ENCODE measurements around the gene MTAP.

MTAP gene

DNA sequence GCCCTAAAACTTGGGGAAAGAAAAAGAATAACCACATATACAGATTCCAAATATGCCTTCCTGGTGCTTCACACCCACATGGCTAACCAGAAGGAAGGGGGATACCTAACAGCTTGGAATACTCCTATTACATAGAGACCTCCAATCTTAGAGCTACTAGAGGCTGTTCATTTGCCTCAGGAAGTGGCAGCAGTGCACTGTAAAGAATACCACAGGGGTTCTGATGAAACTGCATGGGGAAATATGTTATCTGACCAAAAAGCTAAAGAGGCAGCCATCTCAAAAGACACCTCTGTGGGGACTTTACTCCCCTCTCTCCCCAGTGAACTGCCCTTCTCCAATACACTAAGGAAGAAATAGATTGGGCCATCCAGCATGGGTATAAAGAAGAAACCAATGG lies 125.3 kb downstream of the MTAP start:
- H3K18ac ChIP-seq (ENCODE audit: low read length): no peak overlapping the region
- no peaks in the 10 kb centered on the region for H3K79me1 ChIP-seq (ENCODE audit: low read length)
- DNase-seq: no peak
- no peak overlapping the region for H2BK5ac ChIP-seq (ENCODE audit: low read length)
- H3K27me3 ChIP-seq (ENCODE audit: insufficient read depth, low read length, poor library complexity): no peaks in the 10 kb centered on the region
- no peak overlapping the region for H4K5ac ChIP-seq (ENCODE audit: low read length)
- H3K27ac ChIP-seq (ENCODE audit: low read depth, low read length): no peak overlapping the region
- no peak overlapping the region for H3K9ac ChIP-seq (ENCODE audit: low read length)
- no peak overlapping the region for H2BK120ac ChIP-seq (ENCODE audit: low read depth, low read length)
- H3K4me1 ChIP-seq (ENCODE audit: control insufficient read depth, low read depth, low read length): no peaks in the 10 kb centered on the region
- no peak overlapping the region for H3K56ac ChIP-seq (ENCODE audit: low read length)
- no peak overlapping the region for H3K4me2 ChIP-seq (ENCODE audit: low read length)
- no peaks in the 10 kb centered on the region for H3K79me2 ChIP-seq (ENCODE audit: control insufficient read depth, insufficient read depth, low read length)
- no peak overlapping the region for H2BK15ac ChIP-seq (replicated peaks; ENCODE audit: low read depth)
- no peak overlapping the region for H3K4ac ChIP-seq (ENCODE audit: low read depth, low read length)
- no peak overlapping the region for H4K8ac ChIP-seq (ENCODE audit: low read depth, low read length)
- H3K23ac ChIP-seq (ENCODE audit: low read length): no peak overlapping the region
- no peaks in the 10 kb centered on the region for H3K36me3 ChIP-seq (ENCODE audit: control insufficient read depth, insufficient read depth, low read length)
- no peak overlapping the region for H3K4me3 ChIP-seq (ENCODE audit: low read length)
- no peak overlapping the region for H2AK5ac ChIP-seq (ENCODE audit: low read length)

DNA sequence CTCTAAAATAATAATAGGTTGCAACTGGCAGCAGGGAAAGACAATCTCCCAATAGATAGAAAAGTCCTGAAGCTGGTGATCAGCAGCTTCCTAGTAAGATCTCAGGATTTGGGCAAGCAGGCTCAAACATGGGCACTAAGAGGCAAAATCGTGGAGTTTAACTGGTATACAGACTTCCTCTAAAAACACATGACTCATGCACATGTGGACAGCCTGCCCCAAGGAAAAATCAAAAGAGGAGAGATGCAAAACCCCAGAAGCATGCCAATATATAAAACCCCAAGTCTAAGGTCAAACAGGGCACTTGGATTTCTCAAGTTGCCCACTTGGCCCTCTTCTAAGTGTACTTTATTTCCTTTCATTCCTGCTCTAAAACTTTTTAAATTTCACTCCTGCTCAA lies 129.0 kb downstream of the MTAP start:
- no peaks in the 10 kb centered on the region for H3K79me1 ChIP-seq (ENCODE audit: low read length)
- no peak overlapping the region for H2BK5ac ChIP-seq (ENCODE audit: low read length)
- no peak overlapping the region for H3K4ac ChIP-seq (ENCODE audit: low read depth, low read length)
- H3K36me3 ChIP-seq (ENCODE audit: control insufficient read depth, insufficient read depth, low read length): no peaks in the 10 kb centered on the region
- H3K18ac ChIP-seq (ENCODE audit: low read length): no peak overlapping the region
- H4K8ac ChIP-seq (ENCODE audit: low read depth, low read length): no peak overlapping the region
- H3K9ac ChIP-seq (ENCODE audit: low read length): no peak overlapping the region
- H3K23ac ChIP-seq (ENCODE audit: low read length): no peak overlapping the region
- H3K56ac ChIP-seq (ENCODE audit: low read length): no peak overlapping the region
- H3K27me3 ChIP-seq (ENCODE audit: insufficient read depth, low read length, poor library complexity): no peaks in the 10 kb centered on the region
- no peak overlapping the region for H3K4me2 ChIP-seq (ENCODE audit: low read length)
- no peak overlapping the region for H2BK120ac ChIP-seq (ENCODE audit: low read depth, low read length)
- DNase-seq: no peak
- no peak overlapping the region for H3K27ac ChIP-seq (ENCODE audit: low read depth, low read length)
- WGBS (ENCODE audit: extremely low coverage, insufficient coverage, low lambda C conversion rate): no CpG with 5 or more reads among the region's 1 CpG
- no peak overlapping the region for H2AK5ac ChIP-seq (ENCODE audit: low read length)
- peaks cover 2% of the 10 kb centered on the region for H3K4me1 ChIP-seq (ENCODE audit: control insufficient read depth, low read depth, low read length)
- no peak overlapping the region for H4K5ac ChIP-seq (ENCODE audit: low read length)
- H2BK15ac ChIP-seq (replicated peaks; ENCODE audit: low read depth): no peak overlapping the region
- H3K79me2 ChIP-seq (ENCODE audit: control insufficient read depth, insufficient read depth, low read length): no peaks in the 10 kb centered on the region
- no peak overlapping the region for H3K4me3 ChIP-seq (ENCODE audit: low read length)

DNA sequence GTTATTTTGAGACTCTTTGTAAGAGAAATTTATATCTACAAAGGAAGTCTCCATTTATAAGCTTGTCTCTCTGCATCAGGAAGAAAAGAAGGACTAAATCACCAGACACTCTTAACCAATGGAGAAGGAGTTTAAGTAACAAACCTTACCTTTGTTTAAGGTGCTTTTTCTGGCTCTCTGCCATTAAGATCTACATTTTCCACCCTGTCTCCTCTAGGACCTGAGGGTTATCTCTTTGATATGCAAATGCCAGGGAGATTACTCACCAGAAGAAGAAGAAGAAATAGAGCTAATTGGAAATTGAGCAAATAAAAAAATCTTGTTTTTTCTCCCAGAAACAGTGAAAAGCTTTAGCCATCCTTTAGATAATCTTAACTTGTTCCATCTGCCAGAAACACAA lies 130.8 kb downstream of the MTAP start:
- H3K79me2 ChIP-seq (ENCODE audit: control insufficient read depth, insufficient read depth, low read length): no peaks in the 10 kb centered on the region

DNA sequence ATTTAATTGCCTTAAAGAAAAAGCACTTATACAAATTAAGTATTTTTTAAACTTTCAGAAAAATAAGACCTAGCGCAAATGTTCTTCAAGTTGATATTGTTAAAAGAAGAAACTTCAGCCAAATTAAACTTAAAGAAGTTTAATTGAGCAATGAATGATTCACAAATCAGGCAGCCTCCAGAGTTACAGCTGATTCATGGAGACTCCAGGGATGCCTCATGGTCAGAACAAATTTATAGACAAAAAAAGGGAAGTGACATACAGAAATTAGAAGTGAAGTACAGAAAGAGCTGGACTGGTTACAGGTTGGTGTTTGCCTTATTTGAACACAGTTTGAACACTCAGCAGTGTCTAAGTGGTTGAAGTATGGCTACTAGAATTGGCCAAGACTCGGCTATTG lies 131.4 kb downstream of the MTAP start:
- no peak overlapping the region for H3K4ac ChIP-seq (ENCODE audit: low read depth, low read length)
- no peak overlapping the region for H2BK5ac ChIP-seq (ENCODE audit: low read length)
- H4K8ac ChIP-seq (ENCODE audit: low read depth, low read length): no peak overlapping the region
- H3K27ac ChIP-seq (ENCODE audit: low read depth, low read length): no peak overlapping the region
- DNase-seq: no peak
- no peak overlapping the region for H3K23ac ChIP-seq (ENCODE audit: low read length)
- H3K36me3 ChIP-seq (ENCODE audit: control insufficient read depth, insufficient read depth, low read length): no peaks in the 10 kb centered on the region
- H3K4me2 ChIP-seq (ENCODE audit: low read length): no peak overlapping the region
- no peak overlapping the region for H3K18ac ChIP-seq (ENCODE audit: low read length)
- H2BK15ac ChIP-seq (replicated peaks; ENCODE audit: low read depth): no peak overlapping the region
- no peak overlapping the region for H3K56ac ChIP-seq (ENCODE audit: low read length)
- no peaks in the 10 kb centered on the region for H3K27me3 ChIP-seq (ENCODE audit: insufficient read depth, low read length, poor library complexity)
- no peak overlapping the region for H2AK5ac ChIP-seq (ENCODE audit: low read length)
- H3K9ac ChIP-seq (ENCODE audit: low read length): no peak overlapping the region
- H3K79me2 ChIP-seq (ENCODE audit: control insufficient read depth, insufficient read depth, low read length): no peaks in the 10 kb centered on the region
- H4K5ac ChIP-seq (ENCODE audit: low read length): no peak overlapping the region
- H3K79me1 ChIP-seq (ENCODE audit: low read length): no peaks in the 10 kb centered on the region
- WGBS (ENCODE audit: extremely low coverage, insufficient coverage, low lambda C conversion rate): no CpG with 5 or more reads among the region's 2 CpGs
- no peak overlapping the region for H3K4me3 ChIP-seq (ENCODE audit: low read length)
- no peak overlapping the region for H2BK120ac ChIP-seq (ENCODE audit: low read depth, low read length)
- H3K4me1 ChIP-seq (ENCODE audit: control insufficient read depth, low read depth, low read length): peaks cover 2% of the 10 kb centered on the region

More for the DNA sequence above, 130.8 kb downstream of the MTAP start:
- no peaks in the 10 kb centered on the region for H3K27me3 ChIP-seq (ENCODE audit: insufficient read depth, low read length, poor library complexity)
- no peak overlapping the region for H3K23ac ChIP-seq (ENCODE audit: low read length)
- H3K18ac ChIP-seq (ENCODE audit: low read length): no peak overlapping the region
- peaks cover 2% of the 10 kb centered on the region for H3K4me1 ChIP-seq (ENCODE audit: control insufficient read depth, low read depth, low read length)
- no peak overlapping the region for H4K5ac ChIP-seq (ENCODE audit: low read length)
- no peak overlapping the region for H2BK120ac ChIP-seq (ENCODE audit: low read depth, low read length)
- no peaks in the 10 kb centered on the region for H3K79me1 ChIP-seq (ENCODE audit: low read length)
- no peaks in the 10 kb centered on the region for H3K36me3 ChIP-seq (ENCODE audit: control insufficient read depth, insufficient read depth, low read length)
- peak; percentile 66 for DNase-seq
- no peak overlapping the region for H4K8ac ChIP-seq (ENCODE audit: low read depth, low read length)
- H2BK5ac ChIP-seq (ENCODE audit: low read length): no peak overlapping the region
- no peak overlapping the region for H3K27ac ChIP-seq (ENCODE audit: low read depth, low read length)
- no peak overlapping the region for H3K56ac ChIP-seq (ENCODE audit: low read length)
- no peak overlapping the region for H3K9ac ChIP-seq (ENCODE audit: low read length)
- no peak overlapping the region for H3K4me2 ChIP-seq (ENCODE audit: low read length)
- H3K4me3 ChIP-seq (ENCODE audit: low read length): no peak overlapping the region
- no peak overlapping the region for H3K4ac ChIP-seq (ENCODE audit: low read depth, low read length)
- no peak overlapping the region for H2AK5ac ChIP-seq (ENCODE audit: low read length)
- no peak overlapping the region for H2BK15ac ChIP-seq (replicated peaks; ENCODE audit: low read depth)

DNA sequence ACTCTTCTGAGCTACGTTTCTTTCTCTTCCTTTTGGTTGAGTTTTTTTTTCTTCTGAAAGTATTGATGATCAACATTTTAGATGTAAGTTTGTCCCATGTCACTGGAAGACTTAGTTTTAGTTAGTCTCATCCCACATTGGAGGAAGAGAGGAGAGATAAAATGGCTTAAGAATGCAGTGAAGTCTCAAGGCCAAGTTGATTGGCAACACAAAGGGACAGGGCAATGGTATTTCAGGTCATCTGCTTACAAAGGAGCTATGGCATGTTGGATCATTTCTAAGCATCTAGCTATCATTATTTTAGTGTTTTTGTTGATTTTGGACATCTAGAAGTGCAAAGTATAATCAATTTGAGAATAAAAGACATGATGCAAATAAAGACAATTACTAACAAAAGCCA lies 133.2 kb downstream of the MTAP start:
- Histone ChIP-seq H3K79me1 (ENCODE audit: low read length) (no peaks in the 10 kb centered on the region), H2BK5ac (ENCODE audit: low read length) (no peak overlapping the region), H3K36me3 (ENCODE audit: control insufficient read depth, insufficient read depth, low read length) (no peaks in the 10 kb centered on the region), H3K18ac (ENCODE audit: low read length) (no peak overlapping the region), H3K56ac (ENCODE audit: low read length) (no peak overlapping the region), H4K8ac (ENCODE audit: low read depth, low read length) (no peak overlapping the region), H3K27me3 (ENCODE audit: insufficient read depth, low read length, poor library complexity) (no peaks in the 10 kb centered on the region), H2BK120ac (ENCODE audit: low read depth, low read length) (no peak overlapping the region), H3K4ac (ENCODE audit: low read depth, low read length) (no peak overlapping the region), H3K79me2 (ENCODE audit: control insufficient read depth, insufficient read depth, low read length) (no peaks in the 10 kb centered on the region), H3K4me2 (ENCODE audit: low read length) (no peak overlapping the region), H3K4me1 (ENCODE audit: control insufficient read depth, low read depth, low read length) (peaks cover 2% of the 10 kb centered on the region), H2BK15ac (replicated peaks; ENCODE audit: low read depth) (no peak overlapping the region), H4K5ac (ENCODE audit: low read length) (no peak overlapping the region), H3K27ac (ENCODE audit: low read depth, low read length) (no peak overlapping the region), H2AK5ac (ENCODE audit: low read length) (no peak overlapping the region), H3K4me3 (ENCODE audit: low read length) (no peak overlapping the region), H3K23ac (ENCODE audit: low read length) (no peak overlapping the region), H3K9ac (ENCODE audit: low read length) (no peak overlapping the region)
- peak; percentile 48 for DNase-seq
- WGBS (ENCODE audit: extremely low coverage, insufficient coverage, low lambda C conversion rate): no CpG with 5 or more reads among the region's 1 CpG

DNA sequence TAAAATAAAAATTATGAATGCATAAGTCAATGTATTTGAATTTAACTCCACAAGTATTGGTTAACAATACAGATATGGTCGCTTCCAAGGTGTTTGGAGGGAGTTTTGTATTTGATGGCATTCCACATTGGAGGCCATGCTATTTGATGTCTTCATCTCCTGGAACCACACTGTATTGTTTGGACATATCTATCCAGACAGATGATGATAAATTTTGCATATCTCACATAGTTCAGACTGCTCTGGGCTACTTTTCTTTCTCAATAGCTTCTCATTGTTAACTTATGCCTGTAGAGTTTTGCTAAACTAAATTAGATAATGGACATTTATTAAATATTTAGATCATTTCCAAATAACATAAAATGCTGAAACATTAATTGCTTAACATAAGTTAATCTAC lies 133.7 kb downstream of the MTAP start:
- Histone ChIP-seq H2BK15ac (replicated peaks; ENCODE audit: low read depth) (no peak overlapping the region), H2AK5ac (ENCODE audit: low read length) (no peak overlapping the region), H3K56ac (ENCODE audit: low read length) (no peak overlapping the region), H2BK5ac (ENCODE audit: low read length) (no peak overlapping the region), H3K4ac (ENCODE audit: low read depth, low read length) (no peak overlapping the region), H3K79me1 (ENCODE audit: low read length) (no peaks in the 10 kb centered on the region), H3K23ac (ENCODE audit: low read length) (no peak overlapping the region), H3K36me3 (ENCODE audit: control insufficient read depth, insufficient read depth, low read length) (no peaks in the 10 kb centered on the region), H3K9ac (ENCODE audit: low read length) (no peak overlapping the region), H3K4me2 (ENCODE audit: low read length) (no peak overlapping the region), H2BK120ac (ENCODE audit: low read depth, low read length) (no peak overlapping the region), H3K27me3 (ENCODE audit: insufficient read depth, low read length, poor library complexity) (no peaks in the 10 kb centered on the region), H3K18ac (ENCODE audit: low read length) (no peak overlapping the region), H3K79me2 (ENCODE audit: control insufficient read depth, insufficient read depth, low read length) (no peaks in the 10 kb centered on the region), H3K27ac (ENCODE audit: low read depth, low read length) (no peak overlapping the region), H4K8ac (ENCODE audit: low read depth, low read length) (no peak overlapping the region), H3K4me3 (ENCODE audit: low read length) (no peak overlapping the region), H3K4me1 (ENCODE audit: control insufficient read depth, low read depth, low read length) (peaks cover 2% of the 10 kb centered on the region), H4K5ac (ENCODE audit: low read length) (no peak overlapping the region)
- no peak for DNase-seq
- no CpG with 5 or more reads among the region's 1 CpG for WGBS (ENCODE audit: extremely low coverage, insufficient coverage, low lambda C conversion rate)

All from mesendoderm (in vitro differentiated cells).